ENCODE measurements around the gene IL20.
"Not testable (repeated sequence)": the region's sequence is repeated elsewhere in the genome, so short reads cannot be mapped to it uniquely, and the experiment has no call there.

The IL20 gene

DNA sequence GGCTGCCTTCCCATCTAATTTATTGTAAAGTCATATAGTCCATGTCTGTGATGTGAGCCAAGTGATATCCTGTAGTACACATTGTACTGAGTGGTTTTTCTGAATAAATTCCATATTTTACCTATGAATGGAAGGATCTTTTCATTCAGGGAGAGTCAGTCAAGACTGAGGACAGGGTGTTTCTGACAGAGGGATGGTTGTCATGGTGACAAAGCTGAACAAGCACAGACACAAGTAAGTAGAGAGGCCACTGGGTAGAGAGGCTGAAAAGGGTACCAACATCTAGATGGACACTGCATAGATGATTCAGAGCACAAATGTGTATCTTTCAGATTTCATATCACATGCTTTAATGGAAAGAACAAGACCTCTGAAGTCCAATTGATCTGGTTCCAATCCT is 22.6 kb upstream of the IL20 start:
- DNase-seq (ENCODE audit: low read depth, low spot score), result no peak

DNA sequence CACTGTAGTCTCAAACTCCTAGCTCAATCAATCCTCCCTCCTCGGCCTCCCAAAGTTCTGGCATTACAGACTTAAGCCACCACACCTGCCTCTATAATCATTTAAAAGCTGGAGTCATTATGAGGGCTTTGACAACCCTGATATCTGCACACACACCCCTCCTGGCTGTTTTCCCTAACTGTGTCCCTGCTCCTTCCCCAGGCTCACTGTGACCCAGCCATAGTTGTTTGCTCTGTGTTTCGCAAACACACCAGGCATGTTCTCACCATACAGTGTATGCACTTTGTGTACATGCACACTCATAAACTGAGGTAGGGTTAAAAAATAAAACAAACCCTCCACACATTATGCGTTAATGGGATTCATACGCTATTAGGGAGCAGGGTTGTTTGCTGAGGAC is 21.8 kb upstream of the IL20 start:
- DNase-seq (ENCODE audit: low read depth, low spot score), result no peak

GRCh38 chr1:206846487-206846886 is 18.9 kb upstream of the IL20 start:
- no peak for DNase-seq (ENCODE audit: low read depth, low spot score)

DNA sequence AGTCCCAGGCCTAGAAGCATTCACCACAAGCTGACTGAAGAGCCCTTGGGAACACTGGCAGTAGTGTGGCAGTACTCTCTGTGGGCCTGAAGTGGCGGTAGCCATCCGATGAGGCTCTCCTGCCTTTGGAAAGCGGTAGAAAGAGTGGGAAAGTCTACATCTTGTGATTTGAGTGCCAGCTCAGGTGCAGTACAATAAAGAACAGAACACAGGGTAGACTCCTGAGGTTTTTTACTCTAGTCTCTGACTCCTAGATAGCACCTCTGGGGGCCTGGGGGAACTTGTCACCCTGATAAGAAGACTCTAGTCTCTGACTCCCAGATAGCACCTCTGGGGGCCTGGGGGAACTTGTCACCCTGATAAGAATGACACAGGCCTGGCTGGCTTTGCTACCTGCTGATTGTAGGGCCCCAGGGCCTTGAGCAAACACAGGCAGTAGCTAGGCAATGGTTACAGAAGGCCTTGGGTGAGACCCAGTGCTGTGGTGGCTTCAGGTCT is 18.0 kb upstream of the IL20 start:
- no peak for DNase-seq (ENCODE audit: low read depth, low spot score)

GRCh38 chr1:206847946-206848345 is 17.5 kb upstream of the IL20 start:
- DNase-seq (ENCODE audit: low read depth, low spot score), result no peak

- no peak for DNase-seq (ENCODE audit: low read depth, low spot score)
Observed at GRCh38 chr1:206850401-206850800, 15.0 kb upstream of the IL20 start.

- DNase-seq (ENCODE audit: low read depth, low spot score), result no peak
Observed at GRCh38 chr1:206851341-206852010, 13.9 kb upstream of the IL20 start.

DNA sequence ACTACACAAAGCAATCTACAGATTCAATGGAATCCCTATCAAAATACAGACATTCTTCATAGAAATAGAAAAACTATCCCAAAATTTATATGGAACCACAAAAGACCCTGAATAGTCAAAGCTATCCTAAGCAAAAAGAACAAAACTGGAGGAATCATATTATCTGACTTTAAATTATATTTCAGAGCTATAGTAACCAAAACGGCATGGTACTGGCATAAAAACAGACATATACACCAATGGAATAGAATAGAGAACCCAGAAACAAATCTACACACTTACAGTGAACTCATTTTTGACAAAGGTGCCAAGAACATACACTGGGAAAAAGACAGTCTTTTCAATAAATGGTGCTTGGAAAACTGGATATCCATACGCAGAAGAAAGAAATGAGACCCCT is 12.8 kb upstream of the IL20 start:
- not testable (repeated sequence) for DNase-seq (ENCODE audit: low read depth, low spot score)

DNA sequence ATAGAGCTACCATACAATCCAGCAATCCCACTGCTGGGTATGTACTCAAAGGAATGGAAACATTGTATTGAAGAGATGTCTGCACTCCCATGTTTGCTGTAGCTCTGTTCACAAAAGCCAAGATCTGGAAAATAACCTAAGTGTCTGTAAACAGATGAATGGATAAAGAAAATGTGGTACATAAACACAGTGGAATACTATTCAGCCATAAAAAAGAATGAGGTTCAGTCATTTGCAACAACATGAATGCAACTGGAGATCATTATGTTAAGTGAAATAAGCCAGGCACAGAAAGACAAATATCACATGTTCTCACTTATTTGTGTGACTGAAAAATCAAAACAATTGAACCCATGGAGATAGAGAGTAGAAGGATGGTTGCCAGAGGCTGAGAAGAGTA is 11.7 kb upstream of the IL20 start:
- not testable (repeated sequence) for DNase-seq (ENCODE audit: low read depth, low spot score)

DNA sequence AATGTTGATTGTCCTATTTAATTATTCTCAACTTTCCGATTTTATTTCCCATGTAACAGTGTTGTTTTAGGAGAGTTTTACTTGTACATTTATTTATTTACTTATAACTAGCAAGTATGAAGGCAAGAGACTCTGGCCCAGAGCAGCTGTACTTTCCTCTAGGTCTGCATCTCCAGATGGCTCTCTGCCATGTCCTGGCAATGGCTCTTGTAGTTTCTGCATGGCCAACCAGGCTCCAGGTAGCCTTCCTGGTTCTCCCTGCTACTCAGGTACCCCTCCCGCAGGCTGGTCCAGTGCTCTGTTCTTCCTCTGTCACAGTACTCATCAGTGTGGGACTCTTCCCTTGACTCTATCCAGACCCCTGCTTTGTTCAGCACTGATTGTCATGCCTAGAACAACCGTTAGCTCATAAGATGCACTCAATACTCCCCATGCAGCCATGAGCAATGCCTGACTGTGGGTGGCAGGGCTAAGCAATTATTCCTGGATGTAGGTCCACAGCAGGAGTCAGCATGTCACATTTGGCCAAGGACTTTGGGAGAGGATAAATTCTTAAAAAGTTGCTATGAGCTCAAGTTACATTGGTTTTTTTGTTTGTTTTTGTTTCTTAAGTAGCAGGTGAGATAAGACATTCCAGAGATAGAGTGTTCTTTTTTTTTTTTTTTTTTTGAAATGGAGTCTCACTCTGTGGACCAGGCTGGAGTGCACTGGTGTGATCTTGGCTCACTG is 10.9 kb upstream of the IL20 start:
- DNase-seq (ENCODE audit: low read depth, low spot score), result no peak

DNA sequence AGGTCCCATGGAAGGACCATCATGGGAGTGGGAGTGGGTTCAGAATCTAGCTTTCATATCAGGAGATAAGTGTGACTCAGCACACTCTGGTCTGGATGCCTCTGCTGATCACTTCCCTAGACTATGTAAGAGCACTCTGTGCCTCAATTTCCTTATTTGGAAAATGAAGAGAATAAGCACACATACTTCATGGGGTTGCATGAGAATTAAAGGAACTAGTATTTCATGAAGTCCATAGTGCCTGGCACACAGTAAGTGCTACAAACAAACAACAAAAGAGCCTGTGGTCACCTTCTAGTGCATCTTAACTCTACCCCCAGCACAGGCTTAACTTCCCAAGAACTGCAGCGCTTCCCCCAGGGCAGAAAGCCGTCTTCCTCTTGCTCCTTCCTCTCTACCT is 9.6 kb upstream of the IL20 start:
- no peak for DNase-seq (ENCODE audit: low read depth, low spot score)

GRCh38 chr1:206856674-206857464 is 8.6 kb upstream of the IL20 start:
- no peak for DNase-seq (ENCODE audit: low read depth, low spot score)

- DNase-seq (ENCODE audit: low read depth, low spot score), result no peak
Observed at GRCh38 chr1:206859082-206859521, 6.3 kb upstream of the IL20 start.

DNA sequence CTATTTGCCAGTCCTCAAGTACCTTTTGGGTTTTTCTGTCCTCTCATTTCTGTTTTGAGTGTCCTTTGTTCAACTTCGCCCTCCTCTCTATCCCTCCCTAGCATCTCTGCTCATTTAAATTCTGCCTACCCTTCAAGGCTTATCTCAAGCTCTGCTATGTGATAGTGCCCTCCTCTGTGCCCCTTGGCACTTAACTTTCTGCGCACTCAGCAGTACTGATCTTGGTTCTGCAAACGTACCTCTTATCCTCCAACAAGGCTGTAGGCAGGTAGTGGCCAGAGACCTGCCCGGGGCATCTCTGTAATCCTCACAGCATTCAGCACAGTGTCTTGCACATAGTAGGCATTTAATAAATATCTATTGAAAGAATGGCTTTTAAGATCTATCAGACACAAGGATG is 5.3 kb upstream of the IL20 start:
- DNase-seq (ENCODE audit: low read depth, low spot score), result no peak

DNA sequence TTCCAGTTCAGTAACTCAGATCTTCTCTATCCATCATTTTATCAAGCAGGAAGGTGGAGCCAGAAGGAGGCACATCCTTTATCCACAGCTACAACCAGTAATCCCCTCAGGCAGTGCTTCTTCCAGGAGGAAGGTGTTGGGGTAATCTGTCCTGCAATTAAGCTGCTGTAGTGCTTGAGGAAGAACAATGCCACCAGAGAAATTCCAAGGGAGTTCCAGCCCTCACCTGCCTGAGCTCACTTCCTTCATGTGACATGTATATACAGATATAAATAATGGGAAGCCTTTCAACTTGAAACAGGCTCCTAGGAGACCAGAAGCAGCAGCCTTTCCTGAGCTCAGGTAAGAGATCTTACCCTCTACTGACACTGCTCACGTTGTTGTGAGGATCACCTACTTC is 2.2 kb upstream of the IL20 start:
- no peak for DNase-seq (ENCODE audit: low read depth, low spot score)

GRCh38 chr1:206866062-206866461 is 639 bp downstream of the IL20 start:
- DNase-seq (ENCODE audit: low read depth, low spot score), result no peak

GRCh38 chr1:206867239-206867638 is 1.8 kb downstream of the IL20 start:
- DNase-seq (ENCODE audit: low read depth, low spot score), result no peak

DNA sequence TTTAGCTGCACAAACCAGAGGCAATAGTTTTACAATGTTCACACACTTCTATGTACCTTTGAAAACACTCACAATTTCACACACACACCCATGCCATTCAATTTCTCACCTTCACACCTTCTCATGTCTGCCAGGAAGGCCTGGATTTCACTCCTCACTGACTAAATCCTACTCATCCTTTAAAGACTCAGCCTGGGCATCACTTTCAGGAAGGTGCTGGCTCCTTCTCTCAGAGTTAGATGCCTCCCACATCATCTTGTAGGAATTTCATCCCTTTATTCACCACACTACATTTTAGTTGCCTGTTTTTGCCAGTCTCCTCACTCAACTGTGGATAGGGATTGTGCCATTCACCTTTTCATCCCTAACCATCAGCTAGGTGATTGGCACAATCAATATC is 2.3 kb downstream of the IL20 start:
- DNase-seq (ENCODE audit: low read depth, low spot score), result no peak

DNA sequence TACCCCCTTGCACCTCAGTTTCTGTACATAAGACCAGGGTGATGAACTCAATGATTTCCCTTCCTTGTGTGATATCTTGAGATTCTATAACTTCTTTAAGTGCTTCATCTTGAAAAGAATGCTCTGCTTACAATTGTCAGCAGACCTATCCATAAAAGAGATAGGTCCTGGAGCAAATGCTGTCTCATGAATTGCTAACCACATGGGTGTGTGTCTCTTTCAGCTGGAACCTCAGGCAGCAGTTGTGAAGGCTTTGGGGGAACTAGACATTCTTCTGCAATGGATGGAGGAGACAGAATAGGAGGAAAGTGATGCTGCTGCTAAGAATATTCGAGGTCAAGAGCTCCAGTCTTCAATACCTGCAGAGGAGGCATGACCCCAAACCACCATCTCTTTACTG is 2.8 kb downstream of the IL20 start:
- no peak for DNase-seq (ENCODE audit: low read depth, low spot score)

GRCh38 chr1:206872139-206872538 is 6.7 kb downstream of the IL20 start:
- no peak for DNase-seq (ENCODE audit: low read depth, low spot score)

GRCh38 chr1:206873603-206874188 is 8.3 kb downstream of the IL20 start:
- DNase-seq (ENCODE audit: low read depth, low spot score), result no peak

DNA sequence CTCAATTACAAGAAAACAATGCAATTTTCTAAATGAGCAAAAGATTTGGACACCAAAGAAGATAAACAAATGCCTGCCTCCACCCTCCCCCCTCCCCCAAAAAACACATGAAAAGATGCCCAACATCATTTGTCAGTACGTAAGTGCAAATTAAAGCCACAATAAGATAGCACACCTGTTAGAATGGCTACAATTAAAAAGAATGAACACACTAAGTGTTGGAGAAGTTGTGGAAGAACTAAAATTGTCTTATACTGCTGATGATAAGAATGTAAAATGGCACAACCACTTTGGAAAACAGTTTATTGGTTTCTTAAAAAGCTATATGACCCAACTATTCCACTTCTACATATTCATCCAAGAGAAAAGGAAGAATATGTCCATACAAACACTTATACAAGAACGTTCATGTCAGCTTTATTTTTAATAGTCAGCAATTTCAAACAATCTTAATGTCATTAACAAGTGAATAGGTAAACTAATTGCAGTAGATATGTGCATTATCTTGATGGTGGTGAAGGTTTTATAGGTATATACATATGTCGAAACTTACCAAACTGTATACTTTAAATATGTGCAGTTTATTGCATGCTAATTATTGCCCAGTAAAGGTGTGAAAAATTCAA is 10.4 kb downstream of the IL20 start:
- DNase-seq (ENCODE audit: low read depth, low spot score), result no peak

Data from iPS DF 19.7 (cell line).